Measurements from ENCODE around the gene EIF4ENIF1.
"Not testable (repeated sequence)": the region's sequence is repeated elsewhere in the genome, so short reads cannot be mapped to it uniquely, and the experiment has no call there.

Gene EIF4ENIF1

DNA sequence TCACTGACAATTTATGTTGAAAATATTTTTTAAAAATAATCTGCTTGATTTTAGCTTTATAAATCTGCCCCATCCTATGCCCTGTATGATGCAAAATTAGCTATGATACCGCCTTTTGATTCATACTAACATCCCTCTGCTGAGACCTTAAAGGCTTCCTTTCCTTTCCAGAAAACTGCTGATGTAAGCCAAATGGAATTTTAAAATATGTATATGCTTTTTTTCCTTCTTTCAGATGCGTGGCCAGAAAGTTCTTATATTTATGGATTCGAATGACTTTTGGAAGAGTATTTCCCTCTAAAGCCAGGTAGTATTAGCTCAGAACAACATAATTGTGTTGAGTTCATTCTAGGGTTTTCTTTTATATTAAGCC, 41.2 kb upstream of the EIF4ENIF1 start:
- no peak for DNase-seq

DNA sequence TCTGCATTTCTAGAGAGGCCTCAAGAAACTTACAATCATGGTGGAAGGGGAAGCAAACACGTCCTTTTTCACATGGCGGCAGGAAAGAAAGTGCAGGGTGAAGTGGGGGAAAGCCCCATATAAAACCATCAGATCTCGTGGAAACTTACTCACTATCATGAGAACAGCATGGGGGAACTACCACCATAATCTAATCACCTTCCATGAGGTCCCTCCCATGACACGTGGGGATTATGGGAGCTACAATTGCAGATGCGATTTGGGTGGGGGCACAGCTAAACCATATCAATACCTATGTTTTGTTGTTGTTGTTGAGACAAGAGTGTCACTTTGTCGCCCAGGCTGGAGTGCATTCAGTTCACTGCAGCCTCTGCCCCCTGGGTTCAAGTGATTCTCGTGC, 36.6 kb upstream of the EIF4ENIF1 start:
- Histone ChIP-seq H3K9me3 (no peaks in the 10 kb centered on the region), H3K4me3 (ENCODE audit: low read depth, low read length) (no peak overlapping the region), H3K4me1 (no peaks in the 10 kb centered on the region), H3K36me3 (peaks cover 6% of the 10 kb centered on the region), H3K27me3 (no peaks in the 10 kb centered on the region)
- TF ChIP-seq, protein P1, sequence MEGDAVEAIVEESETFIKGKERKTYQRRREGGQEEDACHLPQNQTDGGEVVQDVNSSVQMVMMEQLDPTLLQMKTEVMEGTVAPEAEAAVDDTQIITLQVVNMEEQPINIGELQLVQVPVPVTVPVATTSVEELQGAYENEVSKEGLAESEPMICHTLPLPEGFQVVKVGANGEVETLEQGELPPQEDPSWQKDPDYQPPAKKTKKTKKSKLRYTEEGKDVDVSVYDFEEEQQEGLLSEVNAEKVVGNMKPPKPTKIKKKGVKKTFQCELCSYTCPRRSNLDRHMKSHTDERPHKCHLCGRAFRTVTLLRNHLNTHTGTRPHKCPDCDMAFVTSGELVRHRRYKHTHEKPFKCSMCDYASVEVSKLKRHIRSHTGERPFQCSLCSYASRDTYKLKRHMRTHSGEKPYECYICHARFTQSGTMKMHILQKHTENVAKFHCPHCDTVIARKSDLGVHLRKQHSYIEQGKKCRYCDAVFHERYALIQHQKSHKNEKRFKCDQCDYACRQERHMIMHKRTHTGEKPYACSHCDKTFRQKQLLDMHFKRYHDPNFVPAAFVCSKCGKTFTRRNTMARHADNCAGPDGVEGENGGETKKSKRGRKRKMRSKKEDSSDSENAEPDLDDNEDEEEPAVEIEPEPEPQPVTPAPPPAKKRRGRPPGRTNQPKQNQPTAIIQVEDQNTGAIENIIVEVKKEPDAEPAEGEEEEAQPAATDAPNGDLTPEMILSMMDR (IDR thresholded peaks at IDR 0.05; ENCODE audit: low read depth, low read length) = no peak
- DNase-seq = no peak

More for the DNA sequence above, 41.2 kb upstream of the EIF4ENIF1 start:
- Histone ChIP-seq H3K9me3 (no peaks in the 10 kb centered on the region), H3K4me1 (no peaks in the 10 kb centered on the region), H3K27me3 (no peaks in the 10 kb centered on the region), H3K36me3 (peaks cover 2% of the 10 kb centered on the region; the same call in 1 of the 2 replicates), H3K4me3 (ENCODE audit: low read depth, low read length) (no peak overlapping the region)
- TF ChIP-seq, protein P1 (IDR thresholded peaks at IDR 0.05; ENCODE audit: low read depth, low read length) = no peak

DNA sequence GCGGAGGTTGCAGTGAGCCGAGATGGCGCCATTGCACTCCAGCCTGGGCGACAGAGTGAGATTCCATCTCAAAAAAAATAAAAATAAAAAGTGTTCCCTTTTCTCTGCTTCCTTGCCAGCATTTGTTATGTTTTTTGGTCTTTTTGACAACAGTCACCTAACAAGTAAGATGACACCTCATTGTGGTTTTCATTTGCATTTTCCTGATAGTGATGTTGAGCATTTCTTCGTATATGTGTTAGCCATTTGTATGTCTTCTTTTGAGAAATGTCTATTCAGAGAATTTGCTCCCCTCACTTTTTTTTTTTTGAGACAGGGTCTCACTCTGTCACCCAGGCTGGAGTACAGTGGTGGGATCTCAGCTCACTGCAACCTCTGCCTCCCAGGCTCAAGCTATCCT, 34.5 kb upstream of the EIF4ENIF1 start:
- H3K4me3 ChIP-seq (ENCODE audit: low read depth, low read length); H3K27me3 ChIP-seq; H3K36me3 ChIP-seq; H3K9me3 ChIP-seq; DNase-seq; H3K4me1 ChIP-seq: not testable (repeated sequence)

DNA sequence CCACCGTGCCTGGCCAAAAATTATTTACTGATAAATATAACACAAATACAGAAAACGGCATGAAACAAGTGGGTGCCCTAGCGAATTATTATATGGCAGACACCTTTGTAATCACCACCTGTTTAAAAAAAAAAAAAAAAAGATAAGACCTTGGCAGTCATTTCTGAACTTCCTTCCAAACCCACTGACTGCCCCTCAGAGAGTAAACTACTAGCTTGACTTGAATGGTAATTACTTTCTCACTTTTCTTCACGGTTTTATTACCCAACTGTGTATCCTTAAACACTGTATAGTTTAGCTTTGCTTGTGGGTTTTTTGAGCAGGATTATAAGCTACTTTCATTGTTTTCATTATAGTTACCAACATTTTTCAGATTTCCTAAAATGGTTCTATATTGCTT, 30.4 kb upstream of the EIF4ENIF1 start:
- Histone ChIP-seq H3K4me1 (no peaks in the 10 kb centered on the region), H3K27me3 (no peaks in the 10 kb centered on the region), H3K4me3 (ENCODE audit: low read depth, low read length) (no peak overlapping the region), H3K9me3 (no peaks in the 10 kb centered on the region), H3K36me3 (peaks cover 3% of the 10 kb centered on the region; the same call in 1 of the 2 replicates)
- TF ChIP-seq, protein P1 (IDR thresholded peaks at IDR 0.05; ENCODE audit: low read depth, low read length) = no peak
- DNase-seq = no peak

DNA sequence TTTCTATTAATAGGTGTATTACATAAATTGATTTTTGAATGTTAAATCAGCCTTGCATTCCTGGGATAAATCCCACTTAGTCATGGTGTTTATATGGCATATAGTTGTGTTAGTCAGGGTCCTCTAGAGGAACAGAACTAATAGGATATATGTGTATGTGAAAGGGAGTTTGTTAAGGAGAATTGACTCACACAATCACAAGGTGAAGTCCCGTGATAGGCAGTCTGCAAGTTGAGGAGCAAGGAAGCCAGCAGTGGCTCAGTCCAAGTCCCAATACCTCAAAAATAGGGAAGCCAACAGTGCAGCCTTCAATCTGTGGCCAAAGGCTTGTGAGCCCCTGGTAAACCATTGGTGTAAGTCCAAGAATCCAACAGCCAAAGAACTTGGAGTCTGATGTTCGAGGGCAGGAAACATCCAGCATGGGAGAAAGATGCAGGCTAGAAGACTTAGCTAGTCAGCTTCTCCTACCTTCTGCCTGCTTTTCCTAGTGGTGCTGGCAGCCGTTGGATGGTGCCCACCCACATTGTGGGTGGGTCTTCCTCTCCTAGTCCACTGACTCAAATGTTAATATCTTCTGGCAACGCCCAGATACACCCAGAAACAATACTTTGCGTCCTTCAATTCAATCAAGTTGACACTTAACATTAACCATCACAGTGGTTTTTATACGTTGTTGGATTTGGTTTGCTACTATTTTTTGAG, 19.6 kb upstream of the EIF4ENIF1 start:
- Histone ChIP-seq H3K27me3 (no peaks in the 10 kb centered on the region), H3K9me3 (no peaks in the 10 kb centered on the region), H3K4me1 (no peaks in the 10 kb centered on the region), H3K36me3 (peaks cover 11% of the 10 kb centered on the region), H3K4me3 (ENCODE audit: low read depth, low read length) (no peak overlapping the region)
- no peak for DNase-seq
- TF ChIP-seq, protein P1 (IDR thresholded peaks at IDR 0.05; ENCODE audit: low read depth, low read length) = no peak

DNA sequence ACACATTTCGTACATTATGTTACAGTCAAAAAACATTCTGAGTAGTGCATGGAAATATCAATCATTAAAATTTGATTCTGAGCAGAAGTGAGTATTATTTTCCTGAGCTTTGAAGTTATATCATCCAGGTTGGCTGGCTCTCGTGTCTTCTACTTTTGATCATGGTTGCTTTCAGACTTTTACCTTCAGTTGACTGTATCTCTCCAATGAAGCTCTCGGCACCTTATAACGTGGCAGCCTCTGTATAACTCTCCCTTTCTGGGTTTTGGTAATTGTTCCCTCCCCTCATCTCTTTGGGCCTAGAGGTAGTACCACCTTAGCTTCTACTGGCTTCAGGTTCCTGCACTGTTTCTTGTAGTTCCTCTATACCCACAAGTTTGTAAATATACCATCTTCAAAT, 18.9 kb upstream of the EIF4ENIF1 start:
- H3K9me3 ChIP-seq = no peaks in the 10 kb centered on the region
- peaks cover 11% of the 10 kb centered on the region for H3K36me3 ChIP-seq
- H3K27me3 ChIP-seq = no peaks in the 10 kb centered on the region
- DNase-seq = no peak
- no peak overlapping the region for H3K4me3 ChIP-seq (ENCODE audit: low read depth, low read length)
- TF ChIP-seq, protein P1 (IDR thresholded peaks at IDR 0.05; ENCODE audit: low read depth, low read length) = no peak
- no peaks in the 10 kb centered on the region for H3K4me1 ChIP-seq

DNA sequence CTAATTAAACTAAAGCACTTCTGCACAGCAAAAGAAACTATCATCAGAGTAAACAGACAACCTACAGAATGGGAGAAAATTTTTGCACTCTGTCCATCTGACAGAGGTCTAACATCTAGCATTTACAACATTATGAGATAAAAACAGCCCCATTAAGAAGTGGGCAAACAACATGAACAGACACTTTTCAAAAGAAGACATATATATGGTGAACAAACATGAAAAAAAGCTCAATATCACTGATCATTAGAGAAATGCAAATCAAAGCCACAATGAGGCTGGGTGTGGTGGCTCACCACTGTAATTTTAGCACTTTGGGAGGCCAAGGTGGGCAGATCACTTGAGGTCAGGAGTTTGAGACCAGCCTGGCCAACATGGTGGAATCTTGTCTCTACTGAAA, 17.9 kb upstream of the EIF4ENIF1 start:
- H3K36me3 ChIP-seq, DNase-seq: not testable (repeated sequence)

More for the DNA sequence above, 17.9 kb upstream of the EIF4ENIF1 start:
- not testable (repeated sequence) for H3K4me3 ChIP-seq (ENCODE audit: low read depth, low read length); H3K9me3 ChIP-seq; H3K4me1 ChIP-seq; H3K27me3 ChIP-seq
